Right hindlimb (tissue), 1 donor: ENCODE measurements around the gene MYO1C.
"Not testable (repeated sequence)": the region's sequence is repeated elsewhere in the genome, so short reads cannot be mapped to it uniquely, and the experiment has no call there.

ENCODE experiments used
- DNase-seq: peaks from one replicate; pipeline ENCODE4 v3.0.0-alpha.2; 2018

The MYO1C gene

GRCh38 chr17:1508709-1509108 lies 16.2 kb upstream of the MYO1C start:
- not testable (repeated sequence) for DNase-seq

GRCh38 chr17:1506649-1507267 lies 14.3 kb upstream of the MYO1C start:
- no peak for DNase-seq

- DNase-seq: no peak
Measured at GRCh38 chr17:1505586-1505985, 13.1 kb upstream of the MYO1C start.

GRCh38 chr17:1504866-1505265 lies 12.4 kb upstream of the MYO1C start:
- DNase-seq: no peak

GRCh38 chr17:1503699-1504098 lies 11.2 kb upstream of the MYO1C start:
- no peak for DNase-seq

GRCh38 chr17:1498869-1499268 lies 6.4 kb upstream of the MYO1C start:
- no peak for DNase-seq

- DNase-seq: no peak
Measured at GRCh38 chr17:1498233-1498632, 5.7 kb upstream of the MYO1C start.

- no peak for DNase-seq
Measured at GRCh38 chr17:1497831-1498230, 5.3 kb upstream of the MYO1C start.

- DNase-seq: peak; percentile 58
Measured at GRCh38 chr17:1496869-1497268, 4.4 kb upstream of the MYO1C start.

- DNase-seq: peak; percentile 83
Measured at GRCh38 chr17:1495265-1495989, 2.9 kb upstream of the MYO1C start.

GRCh38 chr17:1494736-1495253 lies 2.3 kb upstream of the MYO1C start:
- DNase-seq: no peak

GRCh38 chr17:1494203-1494602 lies 1.7 kb upstream of the MYO1C start:
- DNase-seq: no peak

- no peak for DNase-seq
Measured at GRCh38 chr17:1493291-1493980, 950 bp upstream of the MYO1C start.

GRCh38 chr17:1491443-1492248 lies 840 bp downstream of the MYO1C start:
- peak; percentile 72 for DNase-seq

- peak; percentile 79 for DNase-seq
Measured at GRCh38 chr17:1490643-1491442, 1.6 kb downstream of the MYO1C start.

GRCh38 chr17:1488826-1489270 lies 3.6 kb downstream of the MYO1C start:
- no peak for DNase-seq

GRCh38 chr17:1487939-1488825 lies 4.3 kb downstream of the MYO1C start:
- DNase-seq: peak; percentile 92

- peak; percentile 87 for DNase-seq
Measured at GRCh38 chr17:1486802-1487695, 5.4 kb downstream of the MYO1C start.

GRCh38 chr17:1485423-1486376 lies 6.8 kb downstream of the MYO1C start:
- peak; percentile 82 for DNase-seq
